Erythroblast (primary cell): Measurements from ENCODE around the gene FZR1.
"Not testable (repeated sequence)": the region's sequence is repeated elsewhere in the genome, so short reads cannot be mapped to it uniquely, and the experiment has no call there.

Experiments used
- DNase-seq, 2 experiments: peaks; one replicate each; lab custom pipeline; 2025; lab: John Stamatoyannopoulos, UW
- GATA1 ChIP-seq: IDR thresholded peaks from 2 replicates; pipeline ENCODE4 v1.6.1; 2011; ENCODE audit warnings: low read depth, mild to moderate bottlenecking, control low read depth, low read length, moderate library complexity
- POLR2A ChIP-seq: IDR thresholded peaks from 2 replicates; pipeline ENCODE4 v1.6.1; 2011; ENCODE audit warnings: mild to moderate bottlenecking, low read length

FZR1 gene

GRCh38 chr19:3575260-3575741 is 69.2 kb downstream of the FZR1 start:
- DNase-seq: peak; percentile 55 to 60
- TF ChIP-seq POLR2A: no peak
- no peak for TF ChIP-seq GATA1

GRCh38 chr19:3575949-3576673 is 70.0 kb downstream of the FZR1 start:
- DNase-seq: no peak
- TF ChIP-seq POLR2A (peak; percentile 1), GATA1 (no peak)

- DNase-seq: peak; percentile 53 to 66
- no peak for TF ChIP-seq POLR2A
- no peak for TF ChIP-seq GATA1
Observed at GRCh38 chr19:3576696-3577443, 70.8 kb downstream of the FZR1 start.

DNA sequence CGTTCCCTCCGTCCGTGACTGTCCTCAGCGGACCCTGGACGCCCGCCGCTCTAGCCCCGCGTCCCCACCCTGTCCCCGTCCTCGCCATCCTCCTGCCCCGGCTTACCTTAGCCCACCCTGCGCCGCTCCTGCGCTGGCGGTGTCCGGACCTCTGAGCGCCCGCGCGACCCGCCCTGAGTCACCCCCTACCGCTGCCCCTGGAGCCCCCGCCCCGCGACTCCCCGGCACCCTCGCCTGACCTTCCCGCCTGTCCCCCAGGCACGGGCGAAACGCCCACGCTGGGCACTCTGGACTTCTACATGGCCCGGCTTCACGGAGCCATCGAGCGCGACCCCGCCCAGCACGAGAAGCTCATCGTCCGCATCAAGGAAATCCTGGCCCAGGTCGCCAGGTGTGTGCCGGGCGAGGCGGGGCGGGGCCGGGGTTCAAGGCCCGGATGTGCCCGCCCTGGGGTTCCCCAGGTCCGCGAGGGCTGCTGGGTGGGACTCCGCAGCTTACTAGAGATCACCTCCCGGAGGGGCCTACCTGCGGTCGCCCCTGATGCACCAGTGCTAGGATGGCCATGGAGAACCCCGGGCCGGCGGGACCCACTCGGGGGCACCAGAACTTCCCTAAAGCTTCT is 71.7 kb downstream of the FZR1 start:
- DNase-seq: no peak
- TF ChIP-seq POLR2A: no peak
- TF ChIP-seq GATA1: no peak

DNA sequence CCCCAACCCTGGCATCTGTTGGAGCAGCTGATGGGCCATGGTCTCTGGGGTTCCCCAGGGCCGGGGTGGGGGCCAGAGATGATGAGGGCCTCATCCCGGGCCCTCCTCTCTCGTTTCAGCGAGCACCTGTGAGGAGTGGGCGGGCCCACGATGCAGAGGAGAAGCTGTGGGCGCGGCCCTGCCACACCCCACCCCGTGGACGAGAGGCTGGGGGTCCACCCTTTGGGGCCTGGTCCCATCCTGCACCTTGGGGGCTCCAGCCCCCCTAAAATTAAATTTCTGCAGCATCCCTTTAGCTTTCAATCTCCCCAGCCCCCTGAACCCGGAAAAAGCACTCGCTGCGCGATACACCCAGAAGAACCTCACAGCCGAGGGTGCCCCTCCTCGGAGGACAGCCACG is 72.3 kb downstream of the FZR1 start:
- no peak for DNase-seq
- TF ChIP-seq GATA1: no peak
- no peak for TF ChIP-seq POLR2A

DNA sequence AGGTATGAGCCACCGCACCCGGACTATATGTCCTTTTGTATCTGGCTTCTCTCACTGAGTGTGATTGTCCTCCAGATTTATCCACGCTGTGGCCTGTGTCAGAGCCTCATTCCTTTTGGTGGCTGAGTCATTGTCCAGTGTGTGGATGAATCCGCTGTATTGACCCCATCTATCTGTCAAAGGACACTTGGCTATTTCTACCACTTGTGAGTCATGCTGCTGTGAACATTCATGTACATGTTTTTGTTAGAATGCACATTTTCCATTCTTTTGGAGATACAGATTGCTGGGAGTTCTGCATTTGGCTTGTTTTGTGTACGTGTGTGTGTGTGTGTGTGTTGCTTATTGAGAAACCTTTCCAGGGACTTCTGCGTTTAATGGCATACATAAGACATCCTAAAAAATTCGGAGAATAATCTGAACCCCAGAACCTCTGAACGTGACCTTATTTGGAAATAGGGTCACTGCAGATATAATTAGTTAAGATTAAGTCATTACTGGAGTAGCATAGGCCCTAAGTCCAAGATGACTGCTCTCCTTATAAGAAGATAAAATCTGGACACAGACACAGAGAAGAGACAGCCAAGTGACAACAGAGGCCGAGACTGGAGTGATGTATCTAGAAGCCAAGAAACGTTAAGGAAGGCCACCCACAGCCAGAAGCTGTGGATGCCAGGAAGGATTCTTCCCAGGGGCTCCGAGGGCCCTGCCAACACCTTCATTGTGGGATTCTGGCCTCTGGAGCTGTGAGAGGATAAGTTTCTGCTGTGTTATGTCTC is 74.2 kb downstream of the FZR1 start:
- DNase-seq: no peak
- TF ChIP-seq POLR2A (no peak), GATA1 (no peak)

- not testable (repeated sequence) for DNase-seq
Observed at GRCh38 chr19:3581792-3582191, 75.7 kb downstream of the FZR1 start.

DNA sequence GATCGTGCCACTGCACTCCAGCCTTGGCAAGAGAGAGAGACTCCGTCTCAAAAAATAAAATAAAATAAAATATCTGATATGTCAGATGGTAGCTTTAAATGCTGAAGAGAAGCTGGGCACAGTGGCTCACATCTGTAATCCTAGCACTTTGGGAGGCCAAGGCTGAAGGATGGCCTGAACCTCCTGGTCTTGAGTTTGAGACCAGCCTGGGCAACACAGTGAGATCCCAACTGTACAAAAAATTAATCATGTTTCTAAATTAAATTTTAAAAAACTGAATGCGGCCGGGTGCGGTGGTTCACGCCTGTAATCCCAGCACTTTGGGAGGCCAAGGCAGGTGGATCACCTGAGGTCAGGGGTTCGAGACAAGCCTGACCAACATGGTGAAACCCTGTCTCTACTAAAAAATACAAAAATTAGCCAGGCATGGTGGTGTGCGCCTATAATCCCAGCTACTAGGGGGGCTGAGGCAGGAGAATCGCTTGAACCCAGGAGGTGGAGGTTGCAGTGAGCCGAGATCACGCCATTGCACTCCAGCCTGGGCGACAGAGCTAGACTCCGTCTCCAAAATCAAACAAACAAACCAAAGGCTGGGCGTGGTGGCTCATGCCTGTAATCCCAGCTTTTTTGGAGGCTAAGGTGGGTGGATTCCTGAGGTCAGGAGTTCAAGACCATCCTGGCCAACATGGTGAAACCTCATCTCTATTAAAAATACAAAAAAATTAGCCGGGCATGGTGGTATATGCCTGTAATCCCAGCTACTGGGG is 78.1 kb downstream of the FZR1 start:
- not testable (repeated sequence) for DNase-seq

- no peak for DNase-seq
- TF ChIP-seq GATA1: no peak
- no peak for TF ChIP-seq POLR2A
Observed at GRCh38 chr19:3585301-3586126, 79.4 kb downstream of the FZR1 start, which contains the start of gene GIPC3. TSS of gene GIPC3 (plus strand) at chr19:3585478. CDS start at chr19:3585598, 120 bp downstream.

- peak in 1 of 2 experiments; percentile 22 for DNase-seq
- TF ChIP-seq POLR2A (no peak), GATA1 (no peak)
Observed at GRCh38 chr19:3586127-3586626, 80.1 kb downstream of the FZR1 start.

- no peak for TF ChIP-seq POLR2A
- no peak for TF ChIP-seq GATA1
- DNase-seq: no peak
Observed at GRCh38 chr19:3586707-3587346, 80.7 kb downstream of the FZR1 start.
